Lung microvascular endothelial cell (primary cell): ENCODE data around the gene FSD2. TPM values are rescaled to one million over a fixed set of nuclear protein-coding genes. Genes with fewer than 3 reads are reported as not detected.

Experiments
- DNase-seq, 2 donors: peaks; one replicate each; pipeline versions ENCODE4 v3.0.0 to v3.0.0-alpha.2; 2010; ENCODE audit warnings: low read depth in 2 of 2
- total RNA-seq: library from RNA; depleted of rRNA; stranded (reverse); fragments of >200 nt; gene quantifications from 2 replicates; pipeline ENCODE4 v1.2.1, GENCODE V29; 2014

The FSD2 gene, protein sequence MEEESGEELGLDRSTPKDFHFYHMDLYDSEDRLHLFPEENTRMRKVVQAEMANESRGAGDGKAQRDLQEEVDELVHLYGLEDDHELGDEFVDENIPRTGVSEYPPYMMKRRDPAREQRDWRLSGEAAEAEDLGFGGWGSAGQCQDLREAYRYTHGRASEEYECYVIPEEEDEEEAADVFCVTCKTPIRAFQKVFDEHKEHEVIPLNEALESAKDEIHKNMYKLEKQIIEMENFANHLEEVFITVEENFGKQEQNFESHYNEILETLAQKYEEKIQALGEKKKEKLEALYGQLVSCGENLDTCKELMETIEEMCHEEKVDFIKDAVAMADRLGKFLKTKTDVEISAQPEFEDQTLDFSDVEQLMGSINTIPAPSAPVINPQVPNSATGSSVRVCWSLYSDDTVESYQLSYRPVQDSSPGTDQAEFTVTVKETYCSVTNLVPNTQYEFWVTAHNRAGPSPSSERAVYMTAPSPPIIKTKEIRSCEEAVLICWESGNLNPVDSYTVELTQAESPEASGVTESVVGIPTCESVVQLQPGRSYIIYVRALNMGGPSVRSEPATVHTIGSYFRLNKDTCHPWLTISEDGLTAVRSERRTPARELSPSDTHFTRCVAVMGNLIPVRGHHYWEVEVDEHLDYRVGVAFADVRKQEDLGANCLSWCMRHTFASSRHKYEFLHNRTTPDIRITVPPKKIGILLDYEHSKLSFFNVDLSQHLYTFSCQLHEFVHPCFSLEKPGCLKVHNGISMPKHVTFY
- total RNA-seq: not detected in 2 replicates

DNA sequence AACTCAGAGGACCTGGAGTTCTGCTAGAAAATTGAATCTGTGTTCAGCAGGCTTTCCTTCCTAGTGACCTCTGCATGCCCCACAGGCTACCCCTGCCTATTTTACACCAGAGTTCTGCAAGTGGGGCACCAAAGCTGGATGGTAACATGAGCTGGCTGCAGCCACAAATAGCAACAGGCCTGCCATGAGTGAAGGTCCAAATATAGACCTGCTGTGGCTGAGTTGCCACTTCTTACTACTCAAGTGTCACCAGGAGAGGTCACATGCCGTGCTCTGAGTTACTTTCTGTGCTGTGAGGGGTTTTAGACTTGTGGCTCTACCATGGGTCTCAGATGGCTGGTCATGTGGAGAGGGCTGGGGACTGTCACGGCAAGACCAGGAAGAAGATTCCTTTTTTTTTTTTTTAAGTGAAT lies at the start of gene FSD2:
TSS of gene FSD2 (minus strand) at position 76 of the 413 bp plus-strand sequence. CDS start 18,679 bp downstream, outside the sequence.
- no peak for DNase-seq

DNA sequence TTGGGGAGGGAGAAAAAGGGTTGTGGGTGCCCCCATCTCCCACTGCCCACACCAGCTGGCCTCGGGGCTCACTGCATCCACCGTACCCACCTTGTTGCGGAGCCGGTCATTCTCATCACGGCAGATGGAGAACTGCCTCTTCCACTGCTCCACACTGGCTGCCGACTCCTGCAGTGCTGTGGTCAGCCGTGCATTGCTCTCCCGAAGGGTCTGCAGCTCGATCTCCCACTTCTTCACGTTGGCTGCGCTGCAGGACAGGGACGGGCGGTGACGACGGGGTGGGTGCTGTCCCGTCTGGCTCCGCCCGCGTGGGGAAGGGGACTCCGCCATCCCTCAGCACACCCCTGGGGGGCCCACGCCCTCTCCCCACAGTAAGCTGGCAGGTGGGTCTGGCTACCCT lies 48.7 kb upstream of the FSD2 start:
- no peak for DNase-seq

DNA sequence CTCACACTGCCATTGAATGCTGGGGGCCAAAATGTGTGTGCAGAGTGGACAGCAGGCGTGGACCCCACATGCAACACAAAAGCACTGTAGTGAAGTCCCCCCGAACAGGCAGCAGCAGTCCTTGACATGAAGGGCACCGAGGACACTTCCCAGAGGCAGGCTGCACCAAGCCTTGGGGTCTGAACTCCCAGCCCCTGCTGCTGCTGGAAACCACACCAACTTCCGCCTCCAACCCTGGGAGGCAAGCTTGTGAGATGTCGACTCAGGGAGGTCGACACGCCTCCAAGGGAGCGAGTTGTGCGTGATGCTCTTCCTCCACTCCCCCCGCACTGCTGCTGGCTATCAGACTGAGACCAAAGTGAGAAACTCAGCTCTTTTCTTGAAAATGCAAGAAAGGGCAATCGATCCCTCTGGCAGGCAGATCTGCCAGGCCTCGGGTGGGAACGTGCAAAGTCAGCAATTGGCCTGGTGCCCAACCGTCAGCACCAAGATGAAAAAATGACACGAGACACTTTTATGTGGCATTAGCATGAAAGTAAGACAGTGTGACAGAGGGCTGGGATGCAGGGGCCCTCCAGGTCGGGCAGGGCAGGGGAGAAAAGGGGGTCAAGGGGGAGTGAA lies 47.2 kb upstream of the FSD2 start:
- DNase-seq: no peak

DNA sequence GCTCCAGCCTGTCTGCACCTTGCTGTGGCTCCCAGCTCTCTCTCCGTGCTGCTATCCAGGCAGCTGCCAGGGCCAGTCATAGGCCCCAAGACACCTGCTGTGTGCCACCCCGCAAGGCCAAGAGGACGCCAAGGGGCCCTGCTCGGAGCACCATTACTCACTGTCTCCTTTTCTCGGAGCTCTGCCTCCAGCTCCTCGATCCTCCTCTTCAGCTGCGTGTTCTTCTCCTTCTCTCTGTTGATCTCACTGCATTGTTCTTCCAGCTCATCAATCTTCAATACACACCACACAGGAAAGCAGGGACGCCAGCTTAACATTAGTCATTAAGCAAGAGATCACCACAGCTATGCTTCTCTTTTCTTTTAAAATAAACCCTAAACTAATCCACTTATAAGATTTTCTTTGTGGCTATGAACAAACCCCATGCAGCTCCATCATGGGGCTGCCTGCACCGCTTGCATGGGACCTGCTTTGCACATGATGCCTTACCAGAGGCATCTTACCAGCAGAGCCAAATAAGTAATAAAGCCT lies 46.2 kb upstream of the FSD2 start:
- peak in 1 of 2 donors; percentile 71 for DNase-seq

DNA sequence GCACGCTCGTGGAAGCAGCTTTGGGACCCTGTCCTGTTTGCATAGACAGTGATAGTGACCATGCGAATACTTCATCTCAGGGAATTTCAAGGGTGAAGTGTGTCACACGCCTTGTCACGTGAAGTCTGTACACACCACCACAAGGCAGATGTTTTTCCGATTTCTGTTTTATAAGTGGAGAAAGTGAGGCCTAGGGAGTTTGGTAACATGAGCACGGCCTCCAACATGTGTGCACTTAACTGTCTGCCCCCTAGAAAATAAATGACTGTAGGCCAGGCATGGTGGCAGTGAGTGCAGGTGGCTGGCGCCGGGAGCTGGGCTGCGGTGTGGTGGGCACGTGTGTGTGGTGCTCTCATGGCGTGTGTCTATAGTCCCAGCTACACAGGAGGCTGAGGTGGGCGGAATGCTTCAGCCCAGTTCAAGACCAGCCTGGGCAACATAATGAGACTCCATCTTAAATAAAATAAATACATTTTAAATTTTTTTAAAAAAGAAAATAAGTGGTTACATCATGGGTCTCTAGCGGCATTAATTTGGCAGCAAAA lies 45.5 kb upstream of the FSD2 start:
- DNase-seq: no peak

DNA sequence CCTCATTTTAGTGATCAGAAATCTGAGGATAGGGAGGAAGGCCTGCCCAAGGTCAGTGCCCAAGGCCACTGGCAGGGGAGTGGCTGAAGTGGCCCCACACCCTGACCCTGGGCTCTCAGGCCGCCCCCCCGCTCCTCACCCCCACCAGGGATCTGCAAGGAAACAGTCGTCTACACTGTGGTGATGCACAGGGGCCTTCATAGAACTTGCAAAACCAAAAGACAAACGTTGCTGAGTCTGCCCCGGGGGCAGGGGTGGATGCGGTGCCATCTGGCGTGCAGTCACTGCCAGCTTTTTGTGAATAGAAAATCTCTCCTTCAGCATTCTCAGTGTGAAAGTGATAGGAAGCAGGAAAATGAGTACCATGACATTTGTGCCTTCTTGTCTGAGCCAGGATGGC lies 44.9 kb upstream of the FSD2 start:
- DNase-seq: no peak

DNA sequence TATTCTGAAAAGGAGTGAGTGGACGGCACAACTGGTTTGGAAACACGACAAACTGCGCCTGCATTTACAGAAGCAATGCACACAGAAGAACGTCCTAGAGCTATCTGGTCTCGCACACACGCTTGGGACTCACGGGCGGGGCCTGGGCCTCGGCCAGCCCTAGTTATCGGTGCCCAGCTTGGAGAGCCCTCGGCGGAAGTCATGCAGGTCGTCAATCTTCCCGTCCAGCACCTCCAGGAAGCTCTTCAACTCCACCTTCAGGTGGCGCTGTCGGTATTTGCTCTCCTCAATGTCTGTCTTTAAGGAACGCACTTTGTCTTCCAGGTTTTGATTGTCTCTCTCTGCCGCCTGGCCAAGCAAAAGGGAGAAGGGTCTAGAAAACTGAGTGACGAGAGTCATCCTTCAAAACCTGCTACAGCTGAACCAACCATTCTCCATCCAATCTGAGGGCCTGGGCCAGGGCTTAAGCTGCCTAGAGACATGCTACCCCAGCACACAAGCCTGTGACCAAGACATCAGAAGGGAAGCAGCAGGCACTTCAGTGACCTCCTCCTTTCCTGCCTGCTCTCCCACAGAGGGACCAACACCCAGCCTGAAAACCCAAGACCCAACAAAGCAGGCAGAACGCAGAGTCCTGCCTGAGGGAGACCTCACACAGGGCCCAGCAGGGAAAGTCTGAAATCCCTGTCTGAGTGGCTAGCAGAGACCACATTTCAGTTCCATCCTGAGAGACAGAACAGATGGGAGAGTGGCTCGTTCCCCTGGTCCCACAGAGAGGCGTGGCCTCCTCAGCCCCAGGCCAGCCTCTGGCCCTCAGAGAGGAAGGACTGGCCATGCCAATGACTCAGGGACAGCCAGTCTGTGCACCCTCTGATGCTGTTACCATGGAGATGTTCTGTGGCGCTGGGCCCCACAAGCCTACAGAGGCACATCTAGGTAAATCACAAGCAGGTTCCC lies 44.0 kb upstream of the FSD2 start:
- DNase-seq: peak; percentile 44 to 86

DNA sequence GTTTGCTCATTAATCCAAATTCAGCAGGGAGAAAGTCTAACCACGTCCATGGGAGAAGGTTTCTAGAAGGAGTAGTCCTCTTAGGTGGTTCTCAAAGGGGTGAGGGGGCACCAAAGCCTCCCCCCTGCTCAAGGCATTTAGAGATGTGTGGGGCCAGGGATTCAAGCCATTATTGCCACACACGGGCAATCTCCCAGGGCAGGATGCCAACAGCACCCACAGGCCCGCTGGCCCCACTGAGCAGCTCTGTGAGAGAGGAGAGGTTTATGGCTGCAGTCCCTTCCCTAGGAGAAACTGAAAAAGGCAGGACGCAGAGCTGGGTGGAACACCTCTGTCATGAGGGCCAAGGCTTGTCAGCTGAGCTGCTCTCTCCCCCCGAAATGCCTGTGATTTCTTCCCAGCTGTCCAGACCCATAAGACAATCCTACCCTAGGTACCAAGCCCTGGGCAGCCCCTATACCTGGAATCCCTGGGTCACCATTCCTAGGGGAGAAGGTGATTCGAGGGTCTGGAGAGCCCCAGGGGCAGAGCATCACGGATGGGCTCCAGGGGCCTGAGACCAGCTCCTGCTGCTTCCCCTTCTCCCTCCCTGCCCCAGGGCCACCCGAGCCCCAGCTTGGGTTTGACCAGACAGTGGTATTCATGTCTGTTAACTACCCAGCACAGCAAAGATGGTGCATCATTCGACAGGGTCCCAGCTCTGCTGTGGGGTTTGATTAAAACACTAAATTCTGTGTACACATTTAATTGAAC lies 42.5 kb upstream of the FSD2 start:
- no peak for DNase-seq

DNA sequence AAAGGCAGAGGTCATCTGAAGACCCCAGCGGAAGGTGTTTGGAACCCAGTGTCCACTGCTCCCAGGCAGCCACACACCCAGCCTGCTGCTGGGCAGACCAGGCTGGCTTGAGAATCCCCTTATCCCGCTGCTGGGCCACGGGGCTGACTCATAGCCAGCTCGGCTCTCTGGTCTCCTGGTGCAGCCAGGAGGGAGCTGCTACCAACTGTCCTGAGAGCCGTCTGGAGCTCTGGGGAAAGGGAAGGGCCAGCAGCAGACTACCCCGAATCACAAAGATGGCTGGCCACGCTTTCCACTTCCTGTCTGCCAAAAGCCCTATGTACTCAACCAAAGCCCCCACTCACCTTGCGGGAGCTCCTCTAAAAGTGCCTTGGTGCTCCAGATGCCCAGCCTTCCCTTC lies 41.8 kb upstream of the FSD2 start:
- no peak for DNase-seq

DNA sequence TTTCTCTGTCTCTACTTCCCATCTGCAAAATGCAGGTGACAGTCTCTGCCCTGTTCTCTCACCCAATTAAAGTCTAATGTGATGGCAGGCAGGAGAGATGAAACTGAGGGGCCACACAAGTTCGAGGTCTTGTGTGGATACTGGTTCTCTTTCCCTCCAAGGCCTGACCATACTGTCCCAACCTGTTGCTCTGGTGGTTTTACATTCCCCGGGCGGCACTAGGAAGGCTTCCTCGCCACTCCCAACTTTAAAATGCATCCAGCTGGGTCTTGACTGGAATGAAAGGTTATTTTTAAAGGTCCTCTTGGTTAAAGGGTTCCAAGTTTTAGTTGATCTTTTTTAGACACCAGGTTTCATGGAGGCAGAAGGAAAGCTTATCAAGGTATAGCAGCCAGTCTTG lies 40.8 kb upstream of the FSD2 start:
- DNase-seq: no peak

DNA sequence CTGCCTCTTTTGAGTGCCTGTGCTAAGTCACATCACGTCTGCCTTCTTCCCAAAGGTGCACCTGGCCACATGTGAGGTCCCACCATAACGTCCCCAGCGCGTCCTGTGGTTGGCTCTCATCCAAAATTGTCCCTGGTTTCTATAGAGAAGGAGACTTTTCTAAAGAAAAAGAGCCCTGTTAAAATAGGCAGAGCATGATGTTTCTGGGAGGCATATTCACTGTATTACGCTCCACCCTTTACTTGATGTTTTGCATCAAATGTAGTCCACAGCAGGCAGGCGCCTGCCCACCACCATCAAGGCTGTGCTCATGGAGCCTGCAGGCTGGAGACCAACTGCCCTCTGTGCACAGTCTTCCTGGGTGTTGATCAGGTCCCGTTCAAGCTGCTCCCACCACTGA lies 39.8 kb upstream of the FSD2 start:
- no peak for DNase-seq

DNA sequence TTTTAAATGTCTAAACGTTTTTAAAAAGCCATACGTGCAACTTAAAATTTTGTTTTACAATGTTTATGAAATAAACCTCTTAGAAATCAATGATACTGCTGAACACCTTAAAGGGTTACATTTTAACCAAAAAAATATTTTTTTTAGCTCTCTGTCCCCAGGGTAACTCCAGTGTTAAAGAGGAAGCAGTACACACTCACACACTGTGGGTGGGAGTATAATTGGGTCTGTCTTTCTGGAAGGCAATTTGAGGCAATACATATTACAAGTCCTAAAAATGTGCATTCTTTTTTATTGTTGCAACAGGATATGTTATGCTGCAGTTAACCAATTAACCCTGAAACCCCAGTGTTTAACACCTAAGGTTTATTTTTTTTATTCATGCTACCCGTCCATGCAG lies 37.7 kb upstream of the FSD2 start:
- no peak for DNase-seq

DNA sequence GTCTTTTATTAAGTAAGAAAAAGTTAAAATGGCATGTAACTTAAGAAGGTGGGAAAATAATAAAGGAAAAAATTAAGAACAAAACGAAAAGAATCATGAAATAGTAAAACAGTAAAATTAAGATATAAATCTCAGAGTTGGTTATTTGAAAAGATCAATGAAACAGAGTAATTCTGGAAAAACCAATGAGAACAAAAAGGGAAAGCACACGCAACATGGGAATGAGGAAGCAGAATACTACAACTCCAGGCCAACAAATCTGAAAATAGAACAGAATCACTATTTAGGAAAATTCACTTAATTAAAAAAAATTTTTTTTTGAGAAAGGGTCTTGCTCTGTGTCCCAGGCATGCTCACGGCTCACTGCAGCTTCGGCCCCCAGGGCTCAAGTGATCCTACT lies 34.3 kb upstream of the FSD2 start:
- DNase-seq: no peak

DNA sequence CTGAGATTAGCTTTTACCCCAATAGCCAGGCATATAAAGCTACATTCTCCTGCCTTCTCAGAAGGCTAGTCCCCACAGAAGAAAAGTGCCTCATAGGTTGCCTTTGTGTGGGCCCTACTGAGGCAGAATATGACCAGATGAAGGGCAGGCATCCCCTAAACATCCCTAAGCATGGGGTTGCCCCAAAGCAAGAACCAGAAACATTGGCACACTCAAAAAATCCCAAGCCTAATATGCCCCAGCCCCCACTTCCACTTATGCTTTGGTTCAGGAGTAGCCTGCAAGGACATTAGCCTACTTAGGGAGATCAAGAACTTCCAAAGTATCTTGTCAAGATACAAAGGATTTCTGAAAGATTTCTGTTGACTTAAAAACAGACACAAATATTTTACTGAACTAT lies 33.3 kb upstream of the FSD2 start:
- no peak for DNase-seq

DNA sequence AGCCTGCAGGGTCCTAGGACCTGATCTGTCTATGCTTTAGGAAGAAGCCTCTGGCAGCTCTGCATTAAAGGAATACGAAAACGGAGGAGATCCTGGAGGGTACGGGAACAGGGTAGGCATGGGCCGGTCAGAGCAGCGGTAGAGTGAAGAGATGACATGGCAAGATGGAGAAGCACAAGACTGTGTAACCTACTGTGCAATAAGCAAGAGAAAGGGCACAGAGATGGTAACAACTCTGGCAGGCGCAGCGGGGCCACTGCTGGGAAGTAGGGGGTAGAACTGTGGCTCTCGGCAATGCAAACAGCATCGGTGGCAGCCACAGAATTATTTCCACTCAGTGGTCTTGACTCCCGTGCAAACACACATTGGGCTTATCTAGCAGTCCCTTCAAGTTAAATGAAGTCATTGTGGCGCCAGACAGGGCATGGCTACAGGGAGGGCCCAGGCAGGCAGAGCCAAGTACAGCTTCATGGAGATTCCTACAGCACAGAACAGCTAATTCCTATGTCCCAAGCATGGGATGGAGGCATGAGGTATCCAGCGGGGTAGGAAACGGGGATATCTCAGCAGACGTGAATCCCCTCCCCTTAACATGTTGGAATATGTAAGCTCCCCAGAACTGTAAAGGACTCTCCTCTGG lies 32.3 kb upstream of the FSD2 start:
- no peak for DNase-seq

DNA sequence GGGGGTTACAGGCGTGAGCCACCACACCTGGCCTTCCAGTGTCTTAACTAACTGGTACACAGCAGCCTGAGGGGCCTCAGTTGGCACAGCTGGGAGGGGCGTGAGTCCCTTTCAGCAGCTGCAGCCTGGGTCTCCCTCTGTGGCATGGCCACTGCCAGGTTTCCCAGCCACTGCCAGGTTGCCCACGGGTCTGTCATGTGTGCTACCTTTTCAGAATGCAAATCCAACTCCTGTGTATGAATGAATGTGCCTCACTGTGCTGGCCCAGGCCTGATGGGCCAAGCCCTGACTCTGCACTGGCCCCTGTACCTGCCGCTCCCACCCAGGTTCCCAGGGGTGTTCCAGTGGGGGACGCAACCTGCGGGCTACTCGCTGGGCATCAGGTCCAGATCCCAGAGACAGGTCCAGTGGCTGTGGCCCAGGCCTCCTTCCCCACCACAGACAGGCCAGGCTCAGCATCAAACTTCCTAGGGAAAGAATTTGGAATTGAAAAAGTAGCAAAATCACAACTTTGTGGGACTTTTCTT lies 29.6 kb upstream of the FSD2 start:
- DNase-seq: no peak

DNA sequence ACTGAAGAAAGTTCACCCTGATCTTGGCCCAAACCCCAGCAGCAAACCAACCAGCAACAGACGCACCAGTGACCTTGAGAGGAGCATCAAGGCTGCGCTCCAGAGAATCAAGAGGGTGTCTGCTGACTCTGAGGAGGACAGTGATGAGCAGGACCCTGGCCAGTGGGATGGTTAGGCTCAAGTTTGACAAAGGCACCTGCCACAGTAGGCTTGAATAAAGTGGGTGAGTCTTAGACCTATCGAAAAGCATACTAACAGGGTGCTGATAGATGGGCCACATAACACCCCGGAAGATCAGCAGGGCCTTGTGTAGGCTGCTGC lies 27.5 kb upstream of the FSD2 start:
- no peak for DNase-seq

DNA sequence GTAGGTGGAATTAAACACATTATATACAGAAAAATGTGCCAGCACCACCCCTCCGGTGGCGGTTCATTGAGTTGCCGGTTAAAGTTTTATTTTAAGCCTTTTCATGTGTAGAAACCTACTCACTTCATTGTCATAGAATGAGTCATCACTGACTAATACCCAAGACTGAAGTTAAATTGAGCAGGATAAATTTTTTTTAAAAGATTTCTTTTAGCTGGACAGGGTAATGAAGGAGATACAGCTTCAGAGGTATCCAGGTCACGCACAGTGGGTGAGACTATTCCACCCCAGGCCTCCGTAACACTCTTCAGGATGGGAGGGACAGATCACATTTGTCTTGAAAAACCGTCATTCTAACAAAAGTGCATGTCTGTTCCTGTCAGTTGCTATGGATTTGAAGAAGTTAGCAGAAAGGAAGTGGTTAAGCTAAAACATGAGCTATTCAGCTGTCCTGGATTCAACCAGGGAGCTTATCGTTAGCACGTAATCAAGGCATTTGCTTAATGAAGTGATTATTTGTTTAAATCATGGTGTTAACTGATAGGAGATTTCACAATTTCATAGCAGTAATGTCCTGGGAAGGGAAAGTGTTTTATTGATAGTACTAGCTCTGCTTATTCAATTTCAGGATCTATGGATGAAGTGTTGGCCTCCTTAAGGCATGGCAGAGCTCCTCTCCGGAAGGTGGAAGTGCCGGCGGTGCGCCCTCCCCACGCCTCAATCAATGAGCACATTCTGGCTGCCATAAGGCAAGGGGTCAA lies 26.9 kb upstream of the FSD2 start:
- DNase-seq: peak in 1 of 2 donors; percentile 83
